ENCODE data around the gene PRMT9.

DNA sequence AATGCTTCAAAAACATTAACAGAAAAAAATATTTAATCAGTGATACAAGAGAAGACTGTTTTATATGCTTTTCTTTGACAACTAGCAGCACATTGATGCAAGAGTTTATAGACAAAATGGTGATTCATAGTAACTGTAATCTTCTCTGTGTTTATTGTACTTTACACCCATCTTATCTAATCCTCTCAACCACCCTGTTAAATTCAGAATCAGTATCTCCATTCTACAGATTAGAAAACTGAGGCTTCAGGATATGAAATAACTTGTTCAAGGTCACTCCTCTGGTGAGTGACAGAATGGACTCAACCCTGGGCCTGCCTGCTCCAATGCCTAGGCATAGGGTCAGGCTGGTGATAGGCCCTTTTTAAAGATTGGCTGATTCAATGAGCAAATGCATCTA, 92.9 kb downstream of the PRMT9 start:
- TF ChIP-seq EGR1 (IDR thresholded peaks at IDR 0.05) (no peak), CEBPB (IDR thresholded peaks at IDR 0.05) (no peak)
- TF ChIP-seq, protein P1, sequence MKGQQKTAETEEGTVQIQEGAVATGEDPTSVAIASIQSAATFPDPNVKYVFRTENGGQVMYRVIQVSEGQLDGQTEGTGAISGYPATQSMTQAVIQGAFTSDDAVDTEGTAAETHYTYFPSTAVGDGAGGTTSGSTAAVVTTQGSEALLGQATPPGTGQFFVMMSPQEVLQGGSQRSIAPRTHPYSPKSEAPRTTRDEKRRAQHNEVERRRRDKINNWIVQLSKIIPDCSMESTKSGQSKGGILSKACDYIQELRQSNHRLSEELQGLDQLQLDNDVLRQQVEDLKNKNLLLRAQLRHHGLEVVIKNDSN (IDR thresholded peaks at IDR 0.05) = no peak
- TF ChIP-seq, protein P2, sequence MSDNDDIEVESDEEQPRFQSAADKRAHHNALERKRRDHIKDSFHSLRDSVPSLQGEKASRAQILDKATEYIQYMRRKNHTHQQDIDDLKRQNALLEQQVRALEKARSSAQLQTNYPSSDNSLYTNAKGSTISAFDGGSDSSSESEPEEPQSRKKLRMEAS (IDR thresholded peaks at IDR 0.05) = no peak

All from Ishikawa (cell line).